GM19468 (cell line): Measurements from ENCODE around the gene ZNF804A.
A peak's percentile ranks its signal among the peaks of the same experiment; 100 is the strongest.

Source experiments
- ATAC-seq: cut with Tn5 transposase; IDR thresholded peaks from one replicate; pipeline ENCODE4 v1.9.1; 2021; ENCODE audit warnings: mild to moderate bottlenecking, moderate library complexity, moderate number of reproducible peaks; ENCODE audit not compliant: unreplicated experiment; ENCODE audit errors: extremely low read depth

The ZNF804A gene

GRCh38 chr2:184602734-184603133, 4.4 kb downstream of the ZNF804A start:
- no peak for ATAC-seq

- no peak for ATAC-seq
Observed at GRCh38 chr2:184610891-184611290, 12.6 kb downstream of the ZNF804A start.

GRCh38 chr2:184611361-184612085, 13.2 kb downstream of the ZNF804A start:
- no peak for ATAC-seq

- no peak for ATAC-seq
Observed at GRCh38 chr2:184620367-184620766, 22.0 kb downstream of the ZNF804A start.

- no peak for ATAC-seq
Observed at GRCh38 chr2:184624311-184624710, 26.0 kb downstream of the ZNF804A start.

GRCh38 chr2:184628051-184628450, 29.7 kb downstream of the ZNF804A start:
- no peak for ATAC-seq

GRCh38 chr2:184633726-184634125, 35.4 kb downstream of the ZNF804A start:
- ATAC-seq = no peak

GRCh38 chr2:184637781-184638180, 39.5 kb downstream of the ZNF804A start:
- no peak for ATAC-seq

GRCh38 chr2:184644685-184645084, 46.4 kb downstream of the ZNF804A start:
- no peak for ATAC-seq

- ATAC-seq = no peak
Observed at GRCh38 chr2:184646177-184646576, 47.8 kb downstream of the ZNF804A start.

- ATAC-seq = no peak
Observed at GRCh38 chr2:184646593-184646992, 48.3 kb downstream of the ZNF804A start.

GRCh38 chr2:184654945-184655344, 56.6 kb downstream of the ZNF804A start:
- no peak for ATAC-seq

- no peak for ATAC-seq
Observed at GRCh38 chr2:184677171-184677570, 78.8 kb downstream of the ZNF804A start.

GRCh38 chr2:184679219-184680018, 81.1 kb downstream of the ZNF804A start:
- ATAC-seq = no peak

GRCh38 chr2:184680825-184681224, 82.5 kb downstream of the ZNF804A start:
- no peak for ATAC-seq

- ATAC-seq = no peak
Observed at GRCh38 chr2:184681642-184682321, 83.5 kb downstream of the ZNF804A start.

- no peak for ATAC-seq
Observed at GRCh38 chr2:184683911-184684310, 85.6 kb downstream of the ZNF804A start.

GRCh38 chr2:184685999-184686841, 87.9 kb downstream of the ZNF804A start:
- peak; percentile 60 for ATAC-seq

GRCh38 chr2:184689638-184690037, 91.3 kb downstream of the ZNF804A start:
- ATAC-seq = no peak

- no peak for ATAC-seq
Observed at GRCh38 chr2:184692141-184692734, 93.9 kb downstream of the ZNF804A start.
